Measurements from ENCODE around the gene FBXO28.

Gene FBXO28

DNA sequence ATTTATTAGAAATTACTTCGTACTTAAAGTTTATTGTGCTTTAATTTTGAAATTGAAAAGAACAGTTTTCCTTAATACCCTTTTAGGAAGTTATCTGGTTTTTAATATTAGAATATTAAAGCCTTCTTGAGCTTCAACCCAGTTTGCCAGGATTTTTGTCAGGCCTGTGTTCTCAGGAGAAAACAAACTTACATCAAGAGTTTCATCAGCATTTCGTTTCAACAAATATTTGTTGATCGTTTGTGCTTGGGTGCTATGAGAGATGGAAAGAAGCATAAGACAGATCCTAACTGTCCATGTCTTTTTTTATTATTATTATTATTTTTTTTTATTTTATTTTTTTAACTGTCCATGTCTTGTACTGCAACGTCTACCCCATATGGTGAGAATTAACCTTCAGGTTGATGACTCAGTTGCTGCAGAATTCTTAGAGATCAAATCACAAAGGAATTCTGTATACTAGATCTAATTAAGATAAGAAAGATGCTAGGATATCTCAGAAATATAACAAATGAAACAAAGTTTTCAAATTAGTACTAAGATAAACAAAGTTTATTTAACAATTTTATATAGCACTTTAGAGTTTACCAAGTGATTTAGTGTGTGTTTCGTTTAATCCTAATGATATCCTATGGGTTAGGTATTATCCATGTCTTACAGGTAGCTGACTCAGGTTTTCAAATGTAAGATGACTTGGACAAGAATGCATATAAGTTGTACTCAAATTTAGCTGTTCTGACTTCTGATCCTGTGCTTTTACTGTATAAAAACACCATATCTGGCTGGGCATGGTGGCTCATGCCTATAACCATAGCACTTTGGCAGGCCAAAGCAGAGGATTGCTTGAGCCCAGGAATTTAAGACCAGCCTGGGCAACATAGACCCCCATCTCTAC lies 14.3 kb downstream of the FBXO28 start:
- no peak overlapping the region for H3K4me3 ChIP-seq (ENCODE audit: low read length, poor library complexity, severe bottlenecking)
- peaks cover 31% of the 10 kb centered on the region for H3K36me3 ChIP-seq (ENCODE audit: insufficient read depth, low read length)
- TF ChIP-seq, protein P1, sequence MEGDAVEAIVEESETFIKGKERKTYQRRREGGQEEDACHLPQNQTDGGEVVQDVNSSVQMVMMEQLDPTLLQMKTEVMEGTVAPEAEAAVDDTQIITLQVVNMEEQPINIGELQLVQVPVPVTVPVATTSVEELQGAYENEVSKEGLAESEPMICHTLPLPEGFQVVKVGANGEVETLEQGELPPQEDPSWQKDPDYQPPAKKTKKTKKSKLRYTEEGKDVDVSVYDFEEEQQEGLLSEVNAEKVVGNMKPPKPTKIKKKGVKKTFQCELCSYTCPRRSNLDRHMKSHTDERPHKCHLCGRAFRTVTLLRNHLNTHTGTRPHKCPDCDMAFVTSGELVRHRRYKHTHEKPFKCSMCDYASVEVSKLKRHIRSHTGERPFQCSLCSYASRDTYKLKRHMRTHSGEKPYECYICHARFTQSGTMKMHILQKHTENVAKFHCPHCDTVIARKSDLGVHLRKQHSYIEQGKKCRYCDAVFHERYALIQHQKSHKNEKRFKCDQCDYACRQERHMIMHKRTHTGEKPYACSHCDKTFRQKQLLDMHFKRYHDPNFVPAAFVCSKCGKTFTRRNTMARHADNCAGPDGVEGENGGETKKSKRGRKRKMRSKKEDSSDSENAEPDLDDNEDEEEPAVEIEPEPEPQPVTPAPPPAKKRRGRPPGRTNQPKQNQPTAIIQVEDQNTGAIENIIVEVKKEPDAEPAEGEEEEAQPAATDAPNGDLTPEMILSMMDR (conservative IDR thresholded peaks at IDR 0.05; ENCODE audit: low read length): no peak
- no peak for TF ChIP-seq EZH2phosphoT487 (IDR thresholded peaks at IDR 0.05; ENCODE audit: borderline replicate concordance)
- H3F3A ChIP-seq (ENCODE audit: low read depth): no peaks in the 10 kb centered on the region
- no peak overlapping the region for H2AFZ ChIP-seq (ENCODE audit: low read length)
- H3K9me3 ChIP-seq (ENCODE audit: insufficient read depth, low read depth, low read length): peaks cover 4% of the 10 kb centered on the region; the same call in 1 of the 2 replicates
- no peaks in the 10 kb centered on the region for H3K9me2 ChIP-seq (replicated peaks; ENCODE audit: low read depth, low read length)
- no peaks in the 10 kb centered on the region for H3K27me3 ChIP-seq (ENCODE audit: insufficient read depth, low read length, poor library complexity, severe bottlenecking)
- H3K4me1 ChIP-seq (ENCODE audit: insufficient read depth, low read length, poor library complexity, severe bottlenecking): no peaks in the 10 kb centered on the region
- H3K4me2 ChIP-seq (ENCODE audit: low read depth, low read length, poor library complexity, severe bottlenecking): no peak overlapping the region
- peaks cover 55% of the 10 kb centered on the region for H3K79me2 ChIP-seq (ENCODE audit: insufficient read depth, low read length)
- peaks cover 6% of the 10 kb centered on the region for H4K20me1 ChIP-seq (ENCODE audit: insufficient read depth, low read length, poor library complexity, severe bottlenecking)
- H3K9ac ChIP-seq (ENCODE audit: low read depth, low read length, poor library complexity, severe bottlenecking): no peak overlapping the region

DNA sequence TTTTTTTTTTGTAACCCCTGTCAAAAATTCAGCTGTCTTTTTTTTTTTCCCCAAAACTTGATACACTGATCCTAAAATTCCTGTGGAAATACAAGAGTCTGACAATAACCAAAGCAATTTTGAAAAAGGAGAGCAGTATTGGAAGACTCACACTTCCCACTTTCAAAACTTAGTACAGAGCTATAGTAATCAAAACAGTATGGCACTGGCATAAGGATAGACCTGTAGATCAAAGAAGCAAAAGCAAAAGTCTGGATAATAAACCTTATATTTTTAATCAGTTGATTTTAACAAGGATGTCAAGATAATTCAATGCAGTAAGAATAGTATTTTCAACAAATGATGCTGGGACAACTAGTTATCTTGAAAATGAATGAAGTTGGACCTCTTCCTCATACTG lies 17.3 kb downstream of the FBXO28 start:
- no peaks in the 10 kb centered on the region for H3K9me2 ChIP-seq (replicated peaks; ENCODE audit: low read depth, low read length)
- H4K20me1 ChIP-seq (ENCODE audit: insufficient read depth, low read length, poor library complexity, severe bottlenecking): peaks cover 8% of the 10 kb centered on the region
- H3K79me2 ChIP-seq (ENCODE audit: insufficient read depth, low read length): peaks cover 25% of the 10 kb centered on the region; the same call in 1 of the 2 replicates
- H3K9me3 ChIP-seq (ENCODE audit: insufficient read depth, low read depth, low read length): peaks cover 4% of the 10 kb centered on the region; the same call in 1 of the 2 replicates
- no peak overlapping the region for H3K4me2 ChIP-seq (ENCODE audit: low read depth, low read length, poor library complexity, severe bottlenecking)
- no peak overlapping the region for H2AFZ ChIP-seq (ENCODE audit: low read length)
- H3K36me3 ChIP-seq (ENCODE audit: insufficient read depth, low read length): peaks cover 47% of the 10 kb centered on the region
- H3K4me3 ChIP-seq (ENCODE audit: low read length, poor library complexity, severe bottlenecking): no peak overlapping the region
- no peaks in the 10 kb centered on the region for H3F3A ChIP-seq (ENCODE audit: low read depth)
- no peak overlapping the region for H3K9ac ChIP-seq (ENCODE audit: low read depth, low read length, poor library complexity, severe bottlenecking)
- no peaks in the 10 kb centered on the region for H3K27me3 ChIP-seq (ENCODE audit: insufficient read depth, low read length, poor library complexity, severe bottlenecking)
- H3K4me1 ChIP-seq (ENCODE audit: insufficient read depth, low read length, poor library complexity, severe bottlenecking): no peaks in the 10 kb centered on the region
- TF ChIP-seq EZH2phosphoT487 (IDR thresholded peaks at IDR 0.05; ENCODE audit: borderline replicate concordance): no peak
- TF ChIP-seq, protein P1 (conservative IDR thresholded peaks at IDR 0.05; ENCODE audit: low read length): no peak

DNA sequence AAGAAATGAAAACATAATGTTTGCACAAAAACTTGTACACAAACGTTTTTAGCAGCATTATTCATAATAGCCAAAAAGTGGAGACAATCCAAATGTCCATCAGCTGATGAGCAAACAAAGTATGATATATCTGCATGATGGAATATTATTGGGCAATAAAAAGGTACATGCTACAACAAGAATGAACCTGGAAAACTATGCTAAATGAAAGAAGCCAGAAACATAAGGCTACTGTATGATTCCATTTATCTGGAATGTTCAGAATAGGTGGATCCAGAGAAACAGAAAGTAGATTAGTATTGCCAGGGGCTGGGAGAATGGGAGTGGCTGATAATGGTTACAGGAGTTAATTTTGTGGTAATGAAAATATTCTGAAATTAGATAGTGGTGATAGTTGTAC lies 19.0 kb downstream of the FBXO28 start:
- H3K36me3 ChIP-seq (ENCODE audit: insufficient read depth, low read length): peaks cover 47% of the 10 kb centered on the region

More for the DNA sequence above, 19.0 kb downstream of the FBXO28 start:
- Histone ChIP-seq H3K4me3 (ENCODE audit: low read length, poor library complexity, severe bottlenecking) (no peak overlapping the region), H4K20me1 (ENCODE audit: insufficient read depth, low read length, poor library complexity, severe bottlenecking) (peaks cover 5% of the 10 kb centered on the region), H3F3A (ENCODE audit: low read depth) (no peaks in the 10 kb centered on the region), H3K27me3 (ENCODE audit: insufficient read depth, low read length, poor library complexity, severe bottlenecking) (no peaks in the 10 kb centered on the region), H3K79me2 (ENCODE audit: insufficient read depth, low read length) (peaks cover 9% of the 10 kb centered on the region; the same call in 1 of the 2 replicates), H3K9me3 (ENCODE audit: insufficient read depth, low read depth, low read length) (peaks cover 4% of the 10 kb centered on the region; the same call in 1 of the 2 replicates), H3K4me1 (ENCODE audit: insufficient read depth, low read length, poor library complexity, severe bottlenecking) (no peaks in the 10 kb centered on the region), H3K9me2 (replicated peaks; ENCODE audit: low read depth, low read length) (no peaks in the 10 kb centered on the region), H3K9ac (ENCODE audit: low read depth, low read length, poor library complexity, severe bottlenecking) (no peak overlapping the region), H2AFZ (ENCODE audit: low read length) (no peak overlapping the region), H3K4me2 (ENCODE audit: low read depth, low read length, poor library complexity, severe bottlenecking) (no peak overlapping the region)
- TF ChIP-seq EZH2phosphoT487 (IDR thresholded peaks at IDR 0.05; ENCODE audit: borderline replicate concordance): no peak
- TF ChIP-seq, protein P1 (conservative IDR thresholded peaks at IDR 0.05; ENCODE audit: low read length): no peak
